PC-9 (cell line): ENCODE data around the gene PRIM2.
"Not testable (repeated sequence)": the region's sequence is repeated elsewhere in the genome, so short reads cannot be mapped to it uniquely, and the experiment has no call there.

Source experiments
- CTCF ChIP-seq: fragments of 200-600 bp; sonication (generic); conservative IDR thresholded peaks from 2 replicates; pipeline ENCODE4 v1.6.1; 2017; ENCODE audit warnings: mixed run types, antibody characterized with exemption, mild to moderate bottlenecking, moderate library complexity
- EZH2 ChIP-seq: fragments of 200-600 bp; sonication (generic); IDR thresholded peaks from 2 replicates; pipeline ENCODE4 v1.8.0; 2017; ENCODE audit warnings: antibody characterized with exemption, low read depth

- not testable (repeated sequence) for TF ChIP-seq CTCF, EZH2
Measured at GRCh38 chr6:57368965-57369731, 51.7 kb downstream of the PRIM2 start.
